ENCODE results near the gene DPP10.
"Not testable (repeated sequence)": the region's sequence is repeated elsewhere in the genome, so short reads cannot be mapped to it uniquely, and the experiment has no call there.

Gene DPP10

DNA sequence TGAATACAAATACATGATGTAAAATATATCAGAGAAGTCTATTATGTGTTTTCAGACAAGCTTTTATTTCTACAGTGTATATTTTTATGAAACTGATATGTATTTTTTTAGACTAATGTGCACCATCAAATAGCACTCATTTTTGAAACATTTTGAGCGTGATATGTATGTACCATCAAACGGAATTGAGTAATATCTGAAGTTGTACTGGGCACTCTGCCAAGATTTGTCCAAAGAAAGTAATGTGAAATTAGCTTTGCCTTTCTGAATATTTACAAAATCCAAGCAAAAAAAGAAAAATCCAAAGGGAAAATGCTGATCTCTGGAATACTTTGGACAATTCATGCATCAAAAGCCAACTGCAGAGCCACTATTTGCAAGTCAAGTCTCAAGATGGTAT, 972.0 kb downstream of the DPP10 start:
- no peaks in the 10 kb centered on the region for H3K27me3 ChIP-seq (ENCODE audit: control insufficient read depth in 5 of 5, insufficient read depth in 4 of 5, low read length in 5 of 5)
- H3K4me1 ChIP-seq (ENCODE audit: control insufficient read depth in 5 of 5, insufficient read depth in 5 of 5, low read length in 5 of 5), result no peaks in the 10 kb centered on the region
- H3K27ac ChIP-seq (ENCODE audit: low read depth, low read length), result no peak overlapping the region
- no peak overlapping the region for H3K9ac ChIP-seq (ENCODE audit: low read length in 5 of 5)
- peaks cover 0 to 6% (median 0%) of the 10 kb centered on the region in 5 donors for H3K9me3 ChIP-seq (ENCODE audit: control insufficient read depth in 5 of 5, low read length in 5 of 5)
- no peaks in the 10 kb centered on the region for H3K36me3 ChIP-seq (ENCODE audit: control insufficient read depth in 5 of 5, insufficient read depth in 5 of 5, low read length in 5 of 5)
- no peak overlapping the region for H3K4me3 ChIP-seq (ENCODE audit: low read depth in 1 of 5, low read length in 5 of 5)

DNA sequence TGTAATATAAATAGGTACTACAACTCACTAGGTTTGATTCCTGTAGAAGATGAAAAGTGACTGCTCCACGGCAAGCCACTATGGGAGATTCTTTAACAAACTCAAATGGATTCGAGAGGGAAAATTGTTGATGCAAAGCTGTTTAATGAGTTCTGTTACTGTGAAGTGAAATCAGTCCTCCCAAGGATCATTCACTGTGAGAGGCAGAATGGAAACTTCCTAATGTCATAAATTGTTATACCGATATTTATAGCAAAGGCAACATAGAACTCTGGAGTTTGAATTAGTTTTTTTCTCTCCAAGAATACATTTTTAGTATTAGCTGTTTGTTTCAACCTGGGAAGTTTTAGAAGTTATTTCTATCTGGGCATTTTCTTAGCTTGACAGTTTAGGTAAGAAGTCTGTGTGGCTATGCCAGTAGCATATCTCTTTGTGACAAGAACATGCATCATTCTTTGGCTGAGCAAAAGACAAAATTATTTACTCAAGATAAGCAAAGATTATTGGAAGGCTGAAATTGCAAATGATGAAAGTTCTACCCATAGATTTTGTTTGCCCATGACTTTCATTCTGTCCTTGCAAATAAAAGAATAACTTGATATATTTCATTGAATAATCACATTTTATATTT, 979.7 kb downstream of the DPP10 start:
- peaks cover 0 to 10% (median 2%) of the 10 kb centered on the region in 5 donors for H3K9me3 ChIP-seq (ENCODE audit: control insufficient read depth in 5 of 5, low read length in 5 of 5)
- H3K9ac ChIP-seq (ENCODE audit: low read length in 5 of 5), result no peak overlapping the region
- no peaks in the 10 kb centered on the region for H3K27me3 ChIP-seq (ENCODE audit: control insufficient read depth in 5 of 5, insufficient read depth in 4 of 5, low read length in 5 of 5)
- H3K36me3 ChIP-seq (ENCODE audit: control insufficient read depth in 5 of 5, insufficient read depth in 5 of 5, low read length in 5 of 5), result no peaks in the 10 kb centered on the region
- H3K27ac ChIP-seq (ENCODE audit: low read depth, low read length), result no peak overlapping the region
- H3K4me1 ChIP-seq (ENCODE audit: control insufficient read depth in 5 of 5, insufficient read depth in 5 of 5, low read length in 5 of 5), result no peaks in the 10 kb centered on the region
- no peak overlapping the region for H3K4me3 ChIP-seq (ENCODE audit: low read depth in 1 of 5, low read length in 5 of 5)

DNA sequence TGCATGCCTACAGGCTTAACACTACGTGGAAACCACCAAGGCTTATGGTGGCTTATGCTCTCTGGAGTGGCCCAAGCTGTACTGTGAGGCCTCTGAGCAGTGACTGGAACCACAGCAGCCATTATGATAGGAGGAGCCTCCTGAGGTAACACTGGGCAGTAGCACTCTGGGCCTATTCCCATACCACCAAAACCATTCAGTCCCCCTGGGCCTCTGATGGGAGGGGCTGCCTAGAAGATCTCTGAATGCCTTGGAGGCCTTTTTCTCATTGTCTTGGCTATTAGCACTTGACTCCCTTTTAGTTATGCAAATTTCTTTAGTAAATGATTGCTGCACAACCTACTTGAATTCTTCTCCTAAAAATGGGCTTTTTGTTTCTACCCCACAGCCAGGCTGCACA, 985.0 kb downstream of the DPP10 start:
- no peak overlapping the region for H3K27ac ChIP-seq (ENCODE audit: low read depth, low read length)
- no peaks in the 10 kb centered on the region for H3K27me3 ChIP-seq (ENCODE audit: control insufficient read depth in 5 of 5, insufficient read depth in 4 of 5, low read length in 5 of 5)
- H3K4me1 ChIP-seq (ENCODE audit: control insufficient read depth in 5 of 5, insufficient read depth in 5 of 5, low read length in 5 of 5), result no peaks in the 10 kb centered on the region
- no peak overlapping the region for H3K4me3 ChIP-seq (ENCODE audit: low read depth in 1 of 5, low read length in 5 of 5)
- H3K9ac ChIP-seq (ENCODE audit: low read length in 5 of 5), result no peak overlapping the region
- no peaks in the 10 kb centered on the region for H3K36me3 ChIP-seq (ENCODE audit: control insufficient read depth in 5 of 5, insufficient read depth in 5 of 5, low read length in 5 of 5)
- H3K9me3 ChIP-seq (ENCODE audit: control insufficient read depth in 5 of 5, low read length in 5 of 5), result peaks cover 0 to 13% (median 5%) of the 10 kb centered on the region in 5 donors

DNA sequence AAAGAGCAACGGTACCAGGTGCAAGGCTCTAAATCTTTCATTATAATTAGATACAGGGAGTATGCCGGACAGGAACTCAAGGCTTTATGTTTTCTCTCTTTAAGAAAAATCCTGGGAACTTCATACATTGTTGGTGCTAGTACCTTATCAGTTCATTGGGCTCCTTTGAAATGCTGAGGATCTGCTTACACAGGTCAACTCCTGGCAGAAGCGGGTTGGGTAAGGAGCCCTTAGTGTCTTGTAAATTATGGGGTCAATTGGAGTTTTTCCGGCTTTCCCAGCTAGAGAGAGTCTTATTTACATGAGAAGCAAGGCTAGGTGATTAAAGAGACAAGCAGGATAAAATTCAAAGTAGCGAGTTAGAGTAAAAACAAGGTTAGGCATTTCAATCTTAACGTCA, 998.3 kb downstream of the DPP10 start:
- not testable (repeated sequence) for H3K36me3 ChIP-seq (ENCODE audit: control insufficient read depth in 5 of 5, insufficient read depth in 5 of 5, low read length in 5 of 5); H3K27me3 ChIP-seq (ENCODE audit: control insufficient read depth in 5 of 5, insufficient read depth in 4 of 5, low read length in 5 of 5); H3K27ac ChIP-seq (ENCODE audit: low read depth, low read length); H3K4me1 ChIP-seq (ENCODE audit: control insufficient read depth in 5 of 5, insufficient read depth in 5 of 5, low read length in 5 of 5); H3K4me3 ChIP-seq (ENCODE audit: low read depth in 1 of 5, low read length in 5 of 5); H3K9ac ChIP-seq (ENCODE audit: low read length in 5 of 5); H3K9me3 ChIP-seq (ENCODE audit: control insufficient read depth in 5 of 5, low read length in 5 of 5)

DNA sequence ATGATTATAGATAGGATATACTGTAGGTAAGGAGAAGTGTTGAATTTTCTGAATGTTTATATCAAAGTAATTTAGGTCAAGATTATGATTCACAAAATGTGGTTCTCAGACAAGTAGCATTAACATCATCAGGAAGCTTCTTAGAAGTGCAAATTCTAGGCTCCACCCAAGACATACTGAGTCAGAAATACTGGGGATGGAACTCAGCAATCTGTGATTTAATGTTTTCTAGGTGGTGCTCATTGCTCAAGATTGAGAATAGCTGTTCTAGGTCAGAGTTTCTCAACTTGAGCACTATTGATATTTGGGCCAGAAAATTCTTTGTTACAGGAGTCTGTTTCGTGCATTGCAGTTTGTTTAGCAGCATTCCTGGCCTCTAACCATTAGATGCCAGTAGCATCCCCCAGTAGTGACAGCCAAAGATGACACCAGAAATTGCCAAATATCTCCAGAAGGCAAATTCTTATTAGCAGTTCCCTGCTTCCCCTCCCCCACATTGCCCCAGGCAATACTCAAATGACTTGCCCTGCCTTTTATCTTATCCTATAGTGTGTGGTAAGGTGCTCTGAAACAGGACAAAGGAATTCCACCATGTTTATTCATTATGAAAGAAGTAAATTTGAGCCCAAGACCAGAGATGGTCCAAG, 1001.2 kb downstream of the DPP10 start:
- H3K9me3 ChIP-seq (ENCODE audit: control insufficient read depth in 5 of 5, low read length in 5 of 5), result peaks cover 0 to under 1% (median 0%) of the 10 kb centered on the region in 5 donors
- no peaks in the 10 kb centered on the region for H3K4me1 ChIP-seq (ENCODE audit: control insufficient read depth in 5 of 5, insufficient read depth in 5 of 5, low read length in 5 of 5)
- no peak overlapping the region for H3K4me3 ChIP-seq (ENCODE audit: low read depth in 1 of 5, low read length in 5 of 5)
- H3K9ac ChIP-seq (ENCODE audit: low read length in 5 of 5), result no peak overlapping the region
- no peaks in the 10 kb centered on the region for H3K36me3 ChIP-seq (ENCODE audit: control insufficient read depth in 5 of 5, insufficient read depth in 5 of 5, low read length in 5 of 5)
- H3K27me3 ChIP-seq (ENCODE audit: control insufficient read depth in 5 of 5, insufficient read depth in 4 of 5, low read length in 5 of 5), result no peaks in the 10 kb centered on the region
- H3K27ac ChIP-seq (ENCODE audit: low read depth, low read length), result no peak overlapping the region

DNA sequence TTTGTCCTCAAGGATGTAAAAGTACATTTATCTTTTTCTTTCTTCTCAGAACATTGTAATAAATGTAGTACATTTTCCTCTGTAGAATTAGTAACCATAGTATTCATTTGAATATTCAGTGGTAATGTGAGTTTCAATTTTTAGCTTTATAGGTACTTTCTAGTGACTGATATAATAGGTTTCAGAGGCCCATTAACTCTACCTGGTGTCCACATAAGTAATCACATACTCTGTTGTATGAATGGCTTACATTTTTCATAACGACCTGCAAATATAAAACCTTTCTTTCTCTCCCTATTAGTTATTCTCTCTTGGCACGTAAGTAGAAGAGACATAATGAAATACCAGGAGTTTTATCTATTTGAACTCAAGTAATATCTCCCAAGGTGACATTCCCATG, 1017.6 kb downstream of the DPP10 start:
- Histone ChIP-seq H3K27me3 (ENCODE audit: control insufficient read depth in 5 of 5, insufficient read depth in 4 of 5, low read length in 5 of 5) (no peaks in the 10 kb centered on the region), H3K36me3 (ENCODE audit: control insufficient read depth in 5 of 5, insufficient read depth in 5 of 5, low read length in 5 of 5) (no peaks in the 10 kb centered on the region), H3K9ac (ENCODE audit: low read length in 5 of 5) (no peak overlapping the region), H3K4me1 (ENCODE audit: control insufficient read depth in 5 of 5, insufficient read depth in 5 of 5, low read length in 5 of 5) (no peaks in the 10 kb centered on the region), H3K9me3 (ENCODE audit: control insufficient read depth in 5 of 5, low read length in 5 of 5) (no peaks in the 10 kb centered on the region), H3K4me3 (ENCODE audit: low read depth in 1 of 5, low read length in 5 of 5) (no peak overlapping the region), H3K27ac (ENCODE audit: low read depth, low read length) (no peak overlapping the region)

DNA sequence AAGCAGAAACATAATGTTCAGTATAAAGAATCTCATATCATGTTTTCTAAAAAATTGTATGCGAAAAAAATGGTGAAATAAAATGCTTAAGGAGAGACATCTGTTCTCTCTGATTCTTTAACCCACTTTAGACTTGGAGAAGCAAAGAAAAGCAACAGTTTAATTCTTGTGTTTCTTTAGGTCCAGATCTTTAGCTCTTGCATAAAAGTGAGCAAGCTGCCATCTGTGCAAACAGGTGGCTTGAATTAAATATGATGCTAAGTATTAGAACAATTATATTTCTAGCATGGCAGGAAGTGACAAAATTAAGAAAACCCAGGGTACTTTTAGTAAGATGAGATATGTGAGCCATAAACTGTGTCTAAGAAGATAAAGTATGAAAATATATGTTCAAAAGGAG, 1038.3 kb downstream of the DPP10 start:
- no peak overlapping the region for H3K27ac ChIP-seq (ENCODE audit: low read depth, low read length)
- peaks cover 0 to 3% (median 0%) of the 10 kb centered on the region in 5 donors for H3K9me3 ChIP-seq (ENCODE audit: control insufficient read depth in 5 of 5, low read length in 5 of 5)
- H3K36me3 ChIP-seq (ENCODE audit: control insufficient read depth in 5 of 5, insufficient read depth in 5 of 5, low read length in 5 of 5), result no peaks in the 10 kb centered on the region
- no peak overlapping the region for H3K9ac ChIP-seq (ENCODE audit: low read length in 5 of 5)
- H3K27me3 ChIP-seq (ENCODE audit: control insufficient read depth in 5 of 5, insufficient read depth in 4 of 5, low read length in 5 of 5), result no peaks in the 10 kb centered on the region
- no peak overlapping the region for H3K4me3 ChIP-seq (ENCODE audit: low read depth in 1 of 5, low read length in 5 of 5)
- no peaks in the 10 kb centered on the region for H3K4me1 ChIP-seq (ENCODE audit: control insufficient read depth in 5 of 5, insufficient read depth in 5 of 5, low read length in 5 of 5)

DNA sequence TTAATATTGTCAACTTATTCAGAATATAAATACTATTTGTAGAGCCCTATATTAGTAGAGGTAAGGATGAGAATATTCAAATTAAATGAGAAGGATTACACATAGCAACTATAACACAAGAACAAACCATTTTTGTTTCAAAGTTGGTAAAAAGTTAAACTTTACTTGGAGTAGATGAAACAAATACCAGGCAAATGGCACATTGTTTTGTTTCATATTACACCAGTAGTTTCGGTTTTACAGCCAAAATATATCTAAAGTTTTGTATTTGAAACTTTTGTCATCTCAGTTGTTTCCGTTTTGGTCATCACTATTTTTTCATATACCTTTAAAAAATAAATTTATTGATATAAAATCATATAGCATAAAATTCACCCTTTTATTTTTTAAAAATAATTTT, 1039.4 kb downstream of the DPP10 start:
- Histone ChIP-seq H3K4me3 (ENCODE audit: low read depth in 1 of 5, low read length in 5 of 5) (no peak overlapping the region), H3K4me1 (ENCODE audit: control insufficient read depth in 5 of 5, insufficient read depth in 5 of 5, low read length in 5 of 5) (no peaks in the 10 kb centered on the region), H3K27me3 (ENCODE audit: control insufficient read depth in 5 of 5, insufficient read depth in 4 of 5, low read length in 5 of 5) (no peaks in the 10 kb centered on the region), H3K27ac (ENCODE audit: low read depth, low read length) (no peak overlapping the region), H3K36me3 (ENCODE audit: control insufficient read depth in 5 of 5, insufficient read depth in 5 of 5, low read length in 5 of 5) (no peaks in the 10 kb centered on the region), H3K9ac (ENCODE audit: low read length in 5 of 5) (no peak overlapping the region), H3K9me3 (ENCODE audit: control insufficient read depth in 5 of 5, low read length in 5 of 5) (peaks cover 0 to 3% (median 0%) of the 10 kb centered on the region in 5 donors)

DNA sequence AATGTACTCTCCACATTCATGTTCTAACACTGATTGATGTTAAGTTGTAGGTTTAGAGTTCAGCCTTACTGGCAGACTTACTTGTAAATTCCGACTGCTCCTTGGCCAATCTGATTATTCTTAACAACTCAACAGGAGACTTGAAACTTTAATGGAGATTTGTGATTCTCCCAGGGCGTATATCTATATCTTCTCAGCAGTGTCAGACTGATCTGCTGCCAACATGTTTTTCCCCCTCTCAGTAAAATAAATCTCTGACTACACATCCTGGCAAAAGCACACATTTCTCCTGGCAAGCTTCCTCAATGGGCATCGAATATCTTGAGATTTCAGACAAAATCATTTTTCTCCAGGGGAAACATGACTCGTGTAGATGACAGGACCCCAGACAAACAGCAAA, 1041.2 kb downstream of the DPP10 start:
- Histone ChIP-seq H3K9me3 (ENCODE audit: control insufficient read depth in 5 of 5, low read length in 5 of 5) (no peaks in the 10 kb centered on the region), H3K27me3 (ENCODE audit: control insufficient read depth in 5 of 5, insufficient read depth in 4 of 5, low read length in 5 of 5) (no peaks in the 10 kb centered on the region), H3K36me3 (ENCODE audit: control insufficient read depth in 5 of 5, insufficient read depth in 5 of 5, low read length in 5 of 5) (no peaks in the 10 kb centered on the region), H3K27ac (ENCODE audit: low read depth, low read length) (no peak overlapping the region), H3K4me3 (ENCODE audit: low read depth in 1 of 5, low read length in 5 of 5) (no peak overlapping the region), H3K9ac (ENCODE audit: low read length in 5 of 5) (no peak overlapping the region), H3K4me1 (ENCODE audit: control insufficient read depth in 5 of 5, insufficient read depth in 5 of 5, low read length in 5 of 5) (no peaks in the 10 kb centered on the region)

DNA sequence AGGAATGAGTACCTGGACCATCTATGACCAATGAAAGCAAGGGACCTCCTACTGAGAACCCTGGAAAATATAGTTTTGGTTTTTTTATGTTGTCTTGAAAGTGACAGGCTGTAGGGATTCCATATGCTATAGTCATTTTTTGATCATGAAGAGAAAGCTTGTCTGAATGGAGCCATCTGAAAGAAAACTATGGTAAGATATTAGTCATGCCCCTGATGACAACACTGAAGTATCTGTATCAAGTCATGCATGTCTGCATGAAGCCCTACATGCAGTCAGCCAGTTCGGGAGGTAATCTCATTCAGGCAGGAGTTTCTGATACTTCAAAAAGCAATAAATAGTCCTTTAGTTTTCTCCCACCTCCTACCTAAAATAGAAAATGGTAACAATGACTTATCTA, 1042.0 kb downstream of the DPP10 start:
- H3K4me1 ChIP-seq (ENCODE audit: control insufficient read depth in 5 of 5, insufficient read depth in 5 of 5, low read length in 5 of 5), result no peaks in the 10 kb centered on the region
- H3K27me3 ChIP-seq (ENCODE audit: control insufficient read depth in 5 of 5, insufficient read depth in 4 of 5, low read length in 5 of 5), result no peaks in the 10 kb centered on the region
- H3K4me3 ChIP-seq (ENCODE audit: low read depth in 1 of 5, low read length in 5 of 5), result no peak overlapping the region
- no peak overlapping the region for H3K9ac ChIP-seq (ENCODE audit: low read length in 5 of 5)
- H3K36me3 ChIP-seq (ENCODE audit: control insufficient read depth in 5 of 5, insufficient read depth in 5 of 5, low read length in 5 of 5), result no peaks in the 10 kb centered on the region
- H3K27ac ChIP-seq (ENCODE audit: low read depth, low read length), result no peak overlapping the region
- H3K9me3 ChIP-seq (ENCODE audit: control insufficient read depth in 5 of 5, low read length in 5 of 5), result no peaks in the 10 kb centered on the region
